Activated CD4-positive, alpha-beta T cell treated with anti-CD3 and anti-CD28 coated beads for 24 hours (primary cell): ENCODE results near the gene POLR2B.
"Not testable (repeated sequence)": the region's sequence is repeated elsewhere in the genome, so short reads cannot be mapped to it uniquely, and the experiment has no call there.

ENCODE experiments used
- DNase-seq, 2 donors: peaks; one replicate each; pipeline ENCODE4 v3.0.0-alpha.2; 2020; ENCODE audit warnings: low read depth in 2 of 2

POLR2B gene

DNA sequence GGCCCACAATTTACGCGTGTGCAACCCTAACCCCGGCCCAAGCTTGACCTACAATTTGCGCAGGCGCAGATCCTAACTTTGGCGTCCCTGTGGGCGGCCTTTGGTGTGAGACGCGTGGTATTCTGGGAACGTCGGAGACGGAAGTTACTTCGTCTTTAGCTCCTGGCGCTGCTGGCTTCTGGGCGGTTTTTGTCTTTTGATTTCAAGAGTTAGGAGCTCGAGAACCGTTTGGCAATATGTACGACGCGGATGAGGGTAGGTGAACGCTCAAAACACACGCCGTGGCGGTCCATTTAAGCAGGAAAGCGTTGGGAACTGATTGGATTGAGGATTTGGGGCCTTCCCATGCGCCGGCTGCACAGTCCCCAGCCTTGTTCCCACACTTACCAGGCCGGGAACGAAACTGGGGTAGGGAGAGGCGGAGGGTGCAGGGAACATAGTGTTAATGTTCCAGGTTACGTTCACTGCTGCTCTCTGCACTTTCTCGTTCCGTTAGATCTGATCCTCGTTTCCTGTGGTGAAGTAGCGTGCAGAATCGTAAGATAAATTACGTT lies at the start of gene POLR2B:
TSS of gene POLR2B (plus strand) at position 147 of the 554 bp plus-strand sequence. CDS start at position 237, 90 bp downstream.
- peak; percentile 73 to 85 for DNase-seq

- no peak for DNase-seq
Measured at GRCh38 chr4:56930638-56931037, 48.1 kb upstream of the POLR2B start.

- no peak for DNase-seq
Measured at GRCh38 chr4:56931924-56932323, 46.8 kb upstream of the POLR2B start.

DNA sequence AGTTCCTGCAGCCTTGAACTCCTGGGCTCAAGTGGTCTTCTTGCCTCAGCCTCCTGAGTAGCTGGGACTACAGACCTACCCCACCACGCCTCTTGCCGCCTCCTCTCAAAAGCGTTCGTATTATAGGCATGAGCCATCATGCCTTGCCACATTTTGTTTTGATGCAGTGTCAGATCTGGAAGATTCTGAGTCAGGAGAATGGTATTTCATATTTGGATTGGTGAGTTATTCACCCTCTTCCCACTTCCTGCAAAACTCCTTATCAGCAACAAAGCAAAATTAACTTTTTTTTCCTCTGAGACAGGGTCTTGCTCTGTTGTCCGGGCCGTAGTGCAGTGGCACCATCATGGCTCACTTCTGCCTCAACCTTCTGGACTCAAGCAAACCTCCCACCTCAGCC lies 41.4 kb upstream of the POLR2B start:
- no peak for DNase-seq

DNA sequence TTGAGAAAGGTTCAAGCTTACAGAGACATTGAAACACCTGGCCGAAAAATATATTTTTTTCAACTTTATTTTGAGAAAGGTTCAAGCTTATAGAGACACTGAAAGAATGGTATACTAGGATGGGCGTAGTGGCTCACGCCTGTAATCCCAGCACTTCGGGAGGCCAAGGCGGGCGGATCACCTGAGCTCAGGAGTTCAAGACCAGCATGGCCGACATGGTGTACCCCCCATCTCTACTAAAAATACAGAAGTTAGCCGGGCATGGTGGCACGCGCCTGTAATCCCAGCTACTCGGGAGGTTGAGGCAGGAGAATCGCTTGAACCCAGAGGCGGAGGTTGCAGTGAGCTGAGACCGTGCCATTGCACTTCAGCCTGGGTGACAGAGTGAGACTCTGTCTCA lies 38.9 kb upstream of the POLR2B start:
- DNase-seq, result not testable (repeated sequence)

- DNase-seq, result no peak
Measured at GRCh38 chr4:56940403-56940802, 38.3 kb upstream of the POLR2B start.

DNA sequence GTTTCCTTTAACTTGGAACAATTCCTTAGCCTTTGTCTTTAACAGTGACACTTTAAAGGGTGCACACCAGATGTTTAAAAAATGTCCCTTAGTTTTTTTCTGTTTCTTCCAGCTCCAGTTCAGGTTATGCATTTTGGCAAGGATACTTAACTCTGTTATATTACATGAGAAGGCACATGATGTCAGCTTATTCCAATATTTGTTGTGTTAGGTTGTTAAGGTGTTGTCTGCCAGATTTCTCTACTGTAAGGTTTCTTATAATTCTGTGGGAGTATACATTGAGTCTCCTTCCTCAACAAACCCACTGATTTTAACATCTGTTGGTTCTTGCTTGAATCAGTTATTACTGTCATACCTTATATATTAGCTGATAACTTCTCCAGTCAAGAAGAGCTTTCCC lies 37.7 kb upstream of the POLR2B start:
- DNase-seq, result no peak

- DNase-seq, result no peak
Measured at GRCh38 chr4:56941403-56941802, 37.3 kb upstream of the POLR2B start.

DNA sequence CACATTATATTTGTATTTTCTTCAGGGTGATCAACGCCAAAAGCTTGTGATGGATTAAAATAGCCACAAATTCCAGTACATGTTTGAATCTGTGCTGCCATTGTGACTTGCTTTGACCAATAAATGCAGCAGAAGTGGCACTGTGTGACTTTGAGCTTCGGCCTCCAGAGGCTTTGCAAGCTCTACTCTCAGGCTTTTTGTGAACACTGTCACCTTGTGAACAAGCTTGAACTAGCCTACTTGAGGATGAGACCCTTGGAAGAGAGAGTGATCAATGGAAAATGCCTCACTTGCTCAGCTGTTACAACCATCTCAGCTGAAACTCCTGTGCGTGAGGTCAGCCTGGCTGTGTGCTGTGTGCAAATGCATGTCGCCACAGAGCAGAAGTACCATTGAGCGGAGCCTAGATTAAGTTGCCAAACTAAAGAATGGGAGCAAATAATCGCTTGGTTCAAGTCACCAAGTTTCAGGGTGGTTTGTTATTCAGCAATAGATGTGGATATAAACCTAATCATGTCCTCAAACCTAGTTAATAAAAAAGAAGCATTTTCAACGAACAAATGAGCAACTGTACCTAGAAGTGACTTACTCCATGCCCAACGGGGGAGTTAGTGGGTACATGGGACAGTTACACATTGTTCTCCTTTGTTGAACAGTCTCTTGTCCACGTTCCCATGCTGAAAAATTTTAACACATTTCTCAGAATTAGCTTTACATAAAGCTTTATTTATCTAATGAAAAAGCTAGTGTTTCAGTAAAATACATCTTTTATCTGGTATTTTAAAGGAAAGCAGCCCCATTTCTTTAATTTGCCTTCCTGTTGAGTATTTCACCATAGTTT lies 24.8 kb upstream of the POLR2B start:
- no peak for DNase-seq

GRCh38 chr4:56958111-56958517 lies 20.6 kb upstream of the POLR2B start:
- no peak for DNase-seq

DNA sequence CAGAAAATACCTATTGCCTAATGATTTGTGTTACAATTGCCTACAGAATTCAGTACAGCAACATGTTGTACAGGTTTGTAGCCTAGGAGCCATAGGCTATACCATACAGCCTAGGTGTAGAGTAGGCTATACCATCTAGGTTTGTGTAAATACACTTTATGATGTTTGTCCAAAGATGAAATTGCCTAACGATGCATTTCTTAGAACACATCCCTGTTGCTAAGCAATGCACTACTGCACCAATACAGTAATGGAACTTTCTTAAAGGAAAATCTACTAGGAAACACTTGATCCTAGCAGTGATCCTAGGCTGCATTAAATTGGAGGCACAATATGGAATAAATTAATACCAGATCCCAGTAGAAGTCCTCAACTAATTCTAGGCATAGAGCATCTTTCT lies 19.6 kb upstream of the POLR2B start:
- no peak for DNase-seq

DNA sequence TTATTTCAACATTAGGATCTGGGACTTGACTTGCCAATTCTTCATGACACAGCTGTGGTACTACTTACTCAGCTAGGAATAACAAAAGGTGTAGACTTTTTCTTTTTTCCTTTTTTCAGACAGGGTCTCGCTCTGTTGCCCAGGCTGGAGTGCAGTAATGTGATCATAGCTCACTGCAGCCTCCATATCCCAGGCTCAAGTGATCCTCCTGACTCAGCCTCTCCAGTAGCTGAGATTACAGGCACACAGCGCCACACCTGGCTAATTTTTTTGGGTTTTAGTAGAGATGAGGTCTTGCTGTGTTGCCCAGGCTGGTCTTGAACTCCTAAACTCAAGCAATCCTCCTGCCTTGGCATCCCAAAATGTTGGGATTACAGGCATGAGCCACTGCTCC lies 17.6 kb upstream of the POLR2B start:
- DNase-seq, result no peak

GRCh38 chr4:56971383-56971782 lies 7.3 kb upstream of the POLR2B start:
- no peak for DNase-seq

DNA sequence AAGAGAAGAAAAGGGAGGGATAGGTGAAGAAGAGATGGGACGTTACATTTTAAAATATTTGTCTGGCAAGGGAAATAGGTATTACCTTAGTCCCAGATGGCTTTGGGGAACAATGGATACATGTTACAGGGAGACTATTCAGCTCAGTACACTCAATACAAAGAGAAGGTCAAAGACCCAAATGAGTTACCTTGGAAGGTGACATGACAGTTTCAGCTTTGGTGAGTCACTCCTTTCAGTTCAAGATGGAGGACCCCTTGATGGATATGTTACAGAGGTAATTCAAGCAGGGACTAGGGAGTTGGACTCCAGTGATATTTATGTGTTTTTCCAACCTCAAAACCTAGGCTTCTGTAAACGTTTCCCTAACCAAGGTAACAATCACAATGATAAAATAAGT lies 6.3 kb upstream of the POLR2B start:
- DNase-seq, result no peak

DNA sequence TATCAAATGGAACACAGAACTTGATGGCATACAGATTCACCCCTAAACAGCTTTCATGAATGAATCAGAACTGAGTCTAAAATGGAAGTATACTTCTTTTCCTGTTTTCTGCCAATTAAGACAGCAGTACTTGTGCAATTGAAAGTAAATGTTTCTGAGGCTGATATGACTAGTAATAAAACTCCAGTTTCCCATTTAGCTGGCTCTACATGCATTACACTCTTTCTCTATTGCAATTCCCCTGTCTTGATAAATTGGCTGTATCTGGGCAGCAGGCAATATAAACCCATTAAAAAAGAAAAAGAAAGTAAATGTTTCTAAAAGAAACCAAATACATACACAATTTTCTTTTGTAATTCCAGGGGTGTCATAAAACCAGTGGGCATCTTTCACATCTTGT lies 5.9 kb upstream of the POLR2B start:
- no peak for DNase-seq

- no peak for DNase-seq
Measured at GRCh38 chr4:56973336-56973735, 5.4 kb upstream of the POLR2B start.

DNA sequence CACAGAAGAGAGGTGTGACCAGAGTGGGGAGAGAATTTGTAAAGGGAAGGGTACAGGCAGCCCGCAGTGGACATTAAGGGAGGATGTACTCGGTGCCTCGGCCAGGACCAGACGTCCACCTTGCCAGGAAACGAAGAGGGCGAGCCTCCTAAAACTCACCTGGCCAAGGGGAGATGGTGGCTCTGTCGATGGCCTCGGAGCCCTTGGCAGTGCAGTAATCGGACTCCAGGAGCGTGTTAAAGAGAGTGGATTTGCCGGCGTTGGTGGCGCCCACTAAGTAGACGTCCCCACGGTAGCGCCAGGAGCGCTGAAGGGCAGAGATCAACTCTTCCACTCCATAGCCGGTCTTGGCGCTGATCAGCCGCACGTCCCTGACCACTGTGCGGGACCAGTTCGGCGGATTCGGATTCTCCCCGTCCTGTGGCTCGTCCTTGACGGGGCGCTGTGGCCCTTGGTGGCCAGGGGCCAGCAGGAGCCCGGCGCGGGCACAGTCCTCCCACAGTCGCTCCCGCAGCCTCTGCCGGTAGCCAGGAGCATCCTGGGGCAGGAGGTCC lies 2.3 kb upstream of the POLR2B start:
- DNase-seq, result no peak

DNA sequence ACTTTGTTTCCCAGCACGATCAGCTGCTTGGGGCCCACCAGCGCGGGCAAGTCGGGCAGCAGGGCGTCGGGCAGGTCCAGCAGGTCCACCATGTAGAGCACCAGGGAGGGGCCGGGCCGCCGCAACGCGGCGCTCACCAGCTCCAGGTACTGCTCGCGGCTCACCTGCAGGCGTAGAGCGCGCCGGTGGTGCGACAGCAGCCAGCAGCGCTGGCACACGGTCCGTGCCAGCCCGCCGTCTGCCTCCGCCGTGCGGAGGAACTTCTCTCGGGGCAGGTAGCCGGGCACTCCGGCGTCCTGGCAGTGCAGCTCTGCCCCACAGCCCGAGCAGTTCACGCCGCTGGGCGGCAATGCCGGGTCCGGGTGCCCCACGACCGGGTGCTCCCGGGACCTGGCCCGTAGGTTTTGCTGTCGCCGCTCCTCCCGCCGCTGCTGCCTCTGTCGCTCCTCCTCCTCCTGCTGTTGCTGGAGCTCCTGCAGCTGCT lies 1.8 kb upstream of the POLR2B start:
- peak; percentile 11 to 15 for DNase-seq

GRCh38 chr4:56977321-56978012 lies 1.2 kb upstream of the POLR2B start, which contains the start of gene NOA1:
TSS of gene NOA1 (minus strand) at chr4:56977606. CDS start at chr4:56977585, 21 bp downstream.
- DNase-seq, result peak; percentile 95 to 96

- peak in 1 of 2 donors; percentile 35 for DNase-seq
Measured at GRCh38 chr4:56979421-56980072, 851 bp downstream of the POLR2B start.

GRCh38 chr4:56981795-56982201 lies 3.1 kb downstream of the POLR2B start:
- no peak for DNase-seq

DNA sequence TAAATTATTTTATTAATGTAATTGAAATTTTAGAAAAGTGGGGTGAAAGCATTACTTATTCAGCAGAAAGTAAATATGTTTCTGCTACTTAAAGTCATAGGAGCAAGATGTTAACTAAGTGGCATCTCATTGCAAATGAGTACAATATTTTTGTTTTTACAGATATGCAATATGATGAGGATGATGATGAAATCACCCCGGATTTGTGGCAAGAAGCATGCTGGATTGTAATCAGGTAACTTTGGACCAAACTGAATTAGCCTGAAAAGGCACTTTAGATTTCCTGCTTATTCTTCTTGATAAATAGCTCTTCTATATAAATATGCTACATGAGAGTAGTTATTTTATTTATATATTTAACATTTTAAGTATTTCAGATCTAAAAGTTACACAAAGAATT lies 7.5 kb downstream of the POLR2B start:
- DNase-seq, result no peak
